GM23338 (cell line): ENCODE results near the gene MLST8.

ENCODE experiments used
- CTCF ChIP-seq, 2 experiments: fragments of 200-600 bp in 1 of 2; sonication (generic) in 1 of 2; conservative IDR thresholded peaks; 2 replicates each; pipeline versions ENCODE4 v1.5.1 to v1.6.1; 2016 to 2017; ENCODE audit warnings: antibody characterized with exemption in 2 of 2, low read depth in 2 of 2, mild to moderate bottlenecking in 2 of 2, moderate library complexity in 1 of 2
- EZH2phosphoT487 ChIP-seq: fragments of 200-600 bp; sonication (generic); IDR thresholded peaks from one replicate; pipeline ENCODE4 v1.8.1; 2018; ENCODE audit warnings: antibody characterized with exemption; ENCODE audit not compliant: unreplicated experiment
- STAT1 ChIP-seq: IDR thresholded peaks from one replicate; pipeline ENCODE4 v1.6.1; 2016; ENCODE audit warnings: antibody characterized with exemption; ENCODE audit not compliant: unreplicated experiment
- ZNF331 ChIP-seq: fragments of 250-450 bp; sonication (Bioruptor Pico); IDR thresholded peaks from 2 replicates; pipeline ENCODE4 v1.5.0; 2020; ENCODE audit warnings: low read depth, mild to moderate bottlenecking, moderate library complexity

GRCh38 chr16:2233046-2233775 lies 28.0 kb downstream of the MLST8 start:
- TF ChIP-seq CTCF (conservative IDR thresholded peaks at IDR 0.05; ENCODE audit: low read depth in 2 of 2), result no peak
- no peak for TF ChIP-seq ZNF331 (CRISPR knock-in tag)
- no peak for TF ChIP-seq EZH2phosphoT487
- TF ChIP-seq STAT1, result no peak
